ENCODE data around the gene MSRB3. TPM values are rescaled to one million over a fixed set of nuclear protein-coding genes. Genes with fewer than 3 reads are reported as not detected.

Gene MSRB3
- total and polyA plus RNA-seq, 2 experiments from 2014 or later, result 16.9 to 19.2 TPM

GRCh38 chr12:65499167-65499566 lies 220.7 kb downstream of the MSRB3 start:
- TF ChIP-seq EZH2 (IDR thresholded peaks at IDR 0.05; ENCODE audit: borderline replicate concordance) (no peak), EZH2phosphoT487 (IDR thresholded peaks at IDR 0.05; ENCODE audit: low read depth, severe bottlenecking, unreplicated experiment) (no peak), CTCF (IDR thresholded peaks at IDR 0.05; ENCODE audit: poor library complexity) (no peak)
- no peaks in the 10 kb centered on the region for H3K9me3 ChIP-seq (ENCODE audit: low read depth)
- no peaks in the 10 kb centered on the region for H4K20me1 ChIP-seq (ENCODE audit: insufficient read depth, poor library complexity, severe bottlenecking)
- H3K36me3 ChIP-seq (replicated peaks; ENCODE audit: insufficient read depth, low read depth), result no peaks in the 10 kb centered on the region
- H3K4me2 ChIP-seq, result no peak overlapping the region
- no peaks in the 10 kb centered on the region for H3K9me2 ChIP-seq (replicated peaks; ENCODE audit: insufficient read depth)
- no peak overlapping the region for H3K27ac ChIP-seq
- no peaks in the 10 kb centered on the region for H3K27me3 ChIP-seq
- H2AFZ ChIP-seq, result no peak overlapping the region
- H3K4me3 ChIP-seq, result no peak overlapping the region
- no peaks in the 10 kb centered on the region for H3K79me2 ChIP-seq
- 98% methylated on average over 7 of the region's 7 CpGs for WGBS (ENCODE audit: low lambda C conversion rate, missing lambda C conversion rate)
- no peak for DNase-seq (ENCODE audit: low spot score)
- peaks cover 16% of the 10 kb centered on the region for H3K4me1 ChIP-seq (ENCODE audit: insufficient read depth)

GRCh38 chr12:65500091-65500900 lies 221.8 kb downstream of the MSRB3 start:
- no peak for TF ChIP-seq CTCF (IDR thresholded peaks at IDR 0.05; ENCODE audit: poor library complexity)
- no peak for TF ChIP-seq EZH2 (IDR thresholded peaks at IDR 0.05; ENCODE audit: borderline replicate concordance)
- no peak for TF ChIP-seq EZH2phosphoT487 (IDR thresholded peaks at IDR 0.05; ENCODE audit: low read depth, severe bottlenecking, unreplicated experiment)
- no peaks in the 10 kb centered on the region for H4K20me1 ChIP-seq (ENCODE audit: insufficient read depth, poor library complexity, severe bottlenecking)
- H2AFZ ChIP-seq, result no peak overlapping the region
- H3K4me1 ChIP-seq (ENCODE audit: insufficient read depth), result peaks cover 8% of the 10 kb centered on the region
- H3K9me2 ChIP-seq (replicated peaks; ENCODE audit: insufficient read depth), result no peaks in the 10 kb centered on the region
- no peaks in the 10 kb centered on the region for H3K36me3 ChIP-seq (replicated peaks; ENCODE audit: insufficient read depth, low read depth)
- 60% methylated on average over 7 of the region's 7 CpGs for WGBS (ENCODE audit: low lambda C conversion rate, missing lambda C conversion rate)
- H3K27ac ChIP-seq, result peak overlapping the region; percentile 13
- no peak for DNase-seq (ENCODE audit: low spot score)
- no peaks in the 10 kb centered on the region for H3K79me2 ChIP-seq
- no peak overlapping the region for H3K4me3 ChIP-seq
- no peaks in the 10 kb centered on the region for H3K27me3 ChIP-seq
- peak overlapping the region; percentile 21 for H3K4me2 ChIP-seq
- H3K9me3 ChIP-seq (ENCODE audit: low read depth), result no peaks in the 10 kb centered on the region

GRCh38 chr12:65501093-65501621 lies 222.7 kb downstream of the MSRB3 start:
- Histone ChIP-seq H3K79me2 (no peaks in the 10 kb centered on the region), H3K36me3 (replicated peaks; ENCODE audit: insufficient read depth, low read depth) (no peaks in the 10 kb centered on the region), H3K4me2 (peak overlapping the region; percentile 21), H3K9me3 (ENCODE audit: low read depth) (no peaks in the 10 kb centered on the region), H2AFZ (no peak overlapping the region), H3K4me3 (no peak overlapping the region), H3K9me2 (replicated peaks; ENCODE audit: insufficient read depth) (no peaks in the 10 kb centered on the region), H3K27me3 (no peaks in the 10 kb centered on the region), H3K27ac (peak overlapping the region; percentile 9), H3K4me1 (ENCODE audit: insufficient read depth) (peaks cover 8% of the 10 kb centered on the region), H4K20me1 (ENCODE audit: insufficient read depth, poor library complexity, severe bottlenecking) (no peaks in the 10 kb centered on the region)
- DNase-seq (ENCODE audit: low spot score), result no peak
- 45% methylated on average over 6 of the region's 6 CpGs for WGBS (ENCODE audit: low lambda C conversion rate, missing lambda C conversion rate)
- TF ChIP-seq EZH2phosphoT487 (IDR thresholded peaks at IDR 0.05; ENCODE audit: low read depth, severe bottlenecking, unreplicated experiment) (no peak), CTCF (IDR thresholded peaks at IDR 0.05; ENCODE audit: poor library complexity) (no peak), EZH2 (IDR thresholded peaks at IDR 0.05; ENCODE audit: borderline replicate concordance) (no peak)

Data from hepatocyte (in vitro differentiated cells).